ACC112 (cell line): ENCODE measurements around the gene CAMK2N1.
A peak's percentile ranks its signal among the peaks of the same experiment; 100 is the strongest.
"Not testable (repeated sequence)": the region's sequence is repeated elsewhere in the genome, so short reads cannot be mapped to it uniquely, and the experiment has no call there.

Experiments
- H2AFZ ChIP-seq: fragments of 200-600 bp; sonication (generic); one replicate; pipeline ENCODE4 v1.6.0; 2017; ENCODE audit warnings: antibody characterized with exemption, low read length; ENCODE audit not compliant: unreplicated experiment
- H3K27ac ChIP-seq: fragments of 200-600 bp; sonication (generic); 2 replicates; pipeline ENCODE4 v1.5.1; 2014; ENCODE audit warnings: low read depth, mild to moderate bottlenecking, antibody characterized with exemption, low read length, moderate library complexity
- H3K27me3 ChIP-seq: fragments of 200-600 bp; sonication (generic); 2 replicates; pipeline ENCODE4 v1.6.1; 2014; ENCODE audit warnings: mild to moderate bottlenecking, antibody characterized with exemption, low read length, moderate library complexity, mixed read lengths; ENCODE audit not compliant: insufficient read depth
- H3K36me3 ChIP-seq: fragments of 200-600 bp; sonication (generic); 2 replicates; pipeline ENCODE4 v1.6.1; 2016; ENCODE audit warnings: mild to moderate bottlenecking, antibody characterized with exemption, low read length, moderate library complexity, mixed read lengths; ENCODE audit not compliant: insufficient read depth
- H3K4me1 ChIP-seq: fragments of 200-600 bp; sonication (generic); one replicate; pipeline ENCODE4 v1.6.1; 2016; ENCODE audit warnings: low read length, mixed read lengths; ENCODE audit not compliant: insufficient read depth, unreplicated experiment, control insufficient read depth
- H3K4me3 ChIP-seq: fragments of 200-600 bp; sonication (generic); 2 replicates; pipeline ENCODE4 v1.5.1; 2014; ENCODE audit warnings: mild to moderate bottlenecking, low read depth, low read length
- H3K79me2 ChIP-seq: fragments of 200-600 bp; sonication (generic); one replicate; pipeline ENCODE4 v1.6.0; 2016; ENCODE audit warnings: low read length; ENCODE audit not compliant: control insufficient read depth, unreplicated experiment, insufficient read depth

The CAMK2N1 gene

DNA sequence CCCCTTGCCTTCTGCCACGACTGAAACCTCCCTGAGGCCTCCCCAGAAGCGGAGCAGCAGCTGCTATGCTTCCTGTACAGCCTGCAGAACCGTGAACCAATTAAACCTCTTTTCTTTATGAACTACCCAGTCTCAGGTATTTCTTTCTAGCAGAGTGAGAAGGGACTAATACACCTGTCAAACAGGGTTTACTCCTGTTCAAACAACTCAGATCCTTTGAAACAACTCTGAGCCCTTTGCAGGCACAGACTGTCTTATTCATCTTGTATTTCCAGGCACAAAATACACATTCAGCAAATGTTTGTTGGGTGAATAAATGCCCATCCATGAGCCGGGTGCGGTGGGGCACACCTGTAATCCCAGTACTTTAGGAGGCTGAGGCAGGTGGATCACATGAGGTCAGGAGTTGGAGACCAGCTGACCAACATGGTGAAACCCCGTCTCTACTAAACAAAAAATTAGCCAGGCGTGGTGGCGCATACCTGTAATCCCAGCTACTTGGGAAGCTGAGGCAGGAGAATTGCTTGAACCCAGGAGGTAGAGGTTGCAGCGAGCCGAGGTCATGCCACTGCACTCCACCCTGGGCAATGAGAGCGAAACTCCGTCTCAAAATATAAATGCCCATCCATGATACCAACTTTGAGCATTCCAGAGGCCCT is 10.8 kb upstream of the CAMK2N1 start:
- H3K79me2 ChIP-seq, H3K36me3 ChIP-seq, H2AFZ ChIP-seq, H3K27me3 ChIP-seq, H3K4me3 ChIP-seq: not testable (repeated sequence)
- H3K27ac ChIP-seq: peak overlapping the region; percentile 90
- H3K4me1 ChIP-seq: peaks cover 34% of the 10 kb centered on the region

DNA sequence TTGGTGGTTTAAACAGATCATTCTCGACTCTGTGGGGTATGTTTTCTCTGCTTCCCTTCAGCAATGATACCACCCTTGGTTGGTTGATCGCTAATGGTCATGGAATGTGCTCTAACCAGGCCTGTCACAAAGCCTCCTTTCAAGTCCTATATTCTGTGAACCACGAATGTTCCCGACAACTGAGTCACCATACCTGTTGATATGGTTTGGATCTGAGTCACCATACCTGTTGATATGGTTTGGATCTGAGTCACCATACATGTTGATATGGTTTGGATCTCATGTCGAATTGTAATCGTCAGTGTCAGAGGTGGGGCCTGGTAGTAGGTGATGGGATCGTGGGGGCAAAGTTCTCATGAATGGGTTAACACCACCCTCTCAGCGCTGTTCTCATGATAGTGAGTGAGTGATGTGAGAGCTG is 10.2 kb upstream of the CAMK2N1 start:
- H3K27ac ChIP-seq: peak overlapping the region; percentile 90
- peaks cover 34% of the 10 kb centered on the region for H3K4me1 ChIP-seq
- no peak overlapping the region for H3K4me3 ChIP-seq
- no peaks in the 10 kb centered on the region for H3K36me3 ChIP-seq
- H2AFZ ChIP-seq: no peak overlapping the region
- no peaks in the 10 kb centered on the region for H3K79me2 ChIP-seq
- no peaks in the 10 kb centered on the region for H3K27me3 ChIP-seq

DNA sequence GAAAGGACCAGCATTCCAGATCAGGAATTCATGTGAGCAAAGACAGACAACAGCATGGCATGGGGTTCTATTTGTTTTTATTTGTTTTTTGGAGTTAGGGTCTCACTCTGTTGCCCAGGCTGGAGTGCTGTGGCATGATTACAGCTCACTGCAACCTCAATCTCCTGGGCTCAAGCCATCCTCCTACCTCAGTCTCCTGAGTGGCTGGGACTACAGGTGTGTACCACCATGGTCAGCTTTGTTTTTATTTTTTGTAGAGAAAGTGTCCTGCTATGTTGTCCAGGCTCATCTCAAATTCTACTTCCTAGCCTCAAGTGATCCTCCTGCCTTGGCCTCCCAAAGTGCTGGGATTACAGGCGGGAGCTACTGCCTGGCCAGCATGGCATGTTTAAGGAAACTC is 9.7 kb upstream of the CAMK2N1 start:
- Histone ChIP-seq H3K36me3 (no peaks in the 10 kb centered on the region), H3K27ac (peak overlapping the region; percentile 90), H3K4me3 (0 out of 2 replicates have a peak overlapping the region, but pooled peaks have one; percentile 5), H3K79me2 (no peaks in the 10 kb centered on the region), H2AFZ (no peak overlapping the region), H3K4me1 (peaks cover 34% of the 10 kb centered on the region), H3K27me3 (no peaks in the 10 kb centered on the region)

DNA sequence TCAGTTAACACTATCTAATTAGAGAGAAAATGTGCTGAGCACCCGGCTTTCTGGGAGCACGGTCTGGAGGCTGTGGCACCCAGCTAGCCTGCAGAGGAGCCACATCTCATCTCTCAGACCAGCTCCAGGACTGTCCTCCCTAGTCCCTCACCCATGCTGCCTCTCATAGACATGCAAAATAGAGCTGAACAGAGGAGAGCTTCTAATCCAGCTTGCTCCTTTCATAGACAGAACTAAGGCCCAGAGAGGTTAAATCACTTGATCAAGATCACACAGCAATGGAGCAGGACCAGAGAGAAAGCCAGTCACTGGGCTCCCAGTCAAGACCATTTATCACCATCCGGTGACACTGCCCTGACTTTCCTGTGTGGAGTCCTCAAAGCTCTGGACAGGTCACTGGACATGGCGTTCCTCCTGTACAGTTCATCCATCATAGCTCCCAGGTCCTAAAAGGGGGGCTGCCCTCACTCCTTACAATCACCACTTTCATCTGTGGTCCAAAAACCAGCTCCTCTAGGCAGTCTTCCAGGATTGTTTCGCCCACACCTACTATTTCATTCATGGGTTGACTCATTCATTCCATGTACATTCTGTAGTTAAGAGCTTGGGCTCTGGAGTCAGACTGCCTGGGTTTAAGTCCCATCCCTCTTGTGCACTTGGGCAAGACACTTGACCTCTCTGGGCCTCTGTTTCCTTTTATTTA is 8.8 kb upstream of the CAMK2N1 start:
- Histone ChIP-seq H3K4me3 (peak overlapping the region; percentile 7), H2AFZ (no peak overlapping the region), H3K36me3 (no peaks in the 10 kb centered on the region), H3K27ac (peak overlapping the region; percentile 90), H3K27me3 (no peaks in the 10 kb centered on the region), H3K79me2 (no peaks in the 10 kb centered on the region), H3K4me1 (peaks cover 34% of the 10 kb centered on the region)

GRCh38 chr1:20493839-20494608 is 8.0 kb upstream of the CAMK2N1 start:
- Histone ChIP-seq H3K4me1 (peaks cover 34% of the 10 kb centered on the region), H3K4me3 (peak overlapping the region; percentile 7)

GRCh38 chr1:20493309-20493708 is 7.3 kb upstream of the CAMK2N1 start:
- H3K36me3 ChIP-seq: no peaks in the 10 kb centered on the region
- H3K27me3 ChIP-seq: no peaks in the 10 kb centered on the region
- peaks cover 34% of the 10 kb centered on the region for H3K4me1 ChIP-seq
- no peak overlapping the region for H2AFZ ChIP-seq
- no peaks in the 10 kb centered on the region for H3K79me2 ChIP-seq
- no peak overlapping the region for H3K4me3 ChIP-seq
- H3K27ac ChIP-seq: no peak overlapping the region

More at GRCh38 chr1:20493839-20494608, 8.0 kb upstream of the CAMK2N1 start:
- no peaks in the 10 kb centered on the region for H3K36me3 ChIP-seq
- H3K27me3 ChIP-seq: no peaks in the 10 kb centered on the region
- H3K79me2 ChIP-seq: no peaks in the 10 kb centered on the region
- peak overlapping the region; percentile 90 for H3K27ac ChIP-seq
- H2AFZ ChIP-seq: peak overlapping the region; percentile 14

- Histone ChIP-seq H2AFZ (no peak overlapping the region), H3K27ac (no peak overlapping the region), H3K27me3 (no peaks in the 10 kb centered on the region), H3K4me1 (peaks cover 34% of the 10 kb centered on the region), H3K4me3 (no peak overlapping the region), H3K36me3 (no peaks in the 10 kb centered on the region), H3K79me2 (no peaks in the 10 kb centered on the region)
These were observed 6.7 kb upstream of the CAMK2N1 start for GRCh38 chr1:20492751-20493150.

GRCh38 chr1:20491866-20492265 is 5.9 kb upstream of the CAMK2N1 start:
- Histone ChIP-seq H3K4me1 (peaks cover 34% of the 10 kb centered on the region), H3K79me2 (no peaks in the 10 kb centered on the region), H3K27ac (no peak overlapping the region), H3K4me3 (no peak overlapping the region), H3K27me3 (no peaks in the 10 kb centered on the region), H3K36me3 (no peaks in the 10 kb centered on the region), H2AFZ (no peak overlapping the region)

DNA sequence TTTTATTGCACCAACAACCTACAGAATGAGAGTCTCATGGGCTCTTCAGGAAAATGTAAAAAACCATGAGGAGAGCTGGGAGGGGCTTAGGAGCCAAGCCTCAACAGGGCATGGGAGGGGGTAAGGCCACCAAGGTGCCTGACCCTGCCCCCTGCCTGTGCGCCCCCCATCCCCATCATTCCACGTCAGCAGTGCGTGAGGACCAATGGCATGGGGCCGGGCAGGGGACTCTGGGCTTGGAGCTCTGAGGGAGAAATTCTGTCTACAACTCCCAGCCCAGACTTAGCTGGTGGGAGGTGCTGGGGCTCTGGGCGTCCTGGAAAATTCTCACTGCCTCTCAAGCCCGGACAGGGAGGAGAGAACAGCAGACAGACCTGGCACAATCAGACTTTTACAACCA is 5.2 kb upstream of the CAMK2N1 start:
- no peaks in the 10 kb centered on the region for H3K79me2 ChIP-seq
- H3K4me3 ChIP-seq: no peak overlapping the region
- H3K36me3 ChIP-seq: no peaks in the 10 kb centered on the region
- no peak overlapping the region for H2AFZ ChIP-seq
- no peaks in the 10 kb centered on the region for H3K27me3 ChIP-seq
- H3K27ac ChIP-seq: no peak overlapping the region
- peaks cover 27% of the 10 kb centered on the region for H3K4me1 ChIP-seq

- Histone ChIP-seq H3K4me3 (peak overlapping the region; percentile 88), H3K27me3 (no peaks in the 10 kb centered on the region), H3K4me1 (peaks cover 11% of the 10 kb centered on the region), H3K27ac (no peak overlapping the region), H2AFZ (no peak overlapping the region), H3K79me2 (peaks cover 34% of the 10 kb centered on the region), H3K36me3 (no peaks in the 10 kb centered on the region)
These were observed 1.2 kb upstream of the CAMK2N1 start for GRCh38 chr1:20487236-20487590.
